HG02798 (cell line): ENCODE data around the gene KTN1.

Experiments used
- ATAC-seq: cut with Tn5 transposase; IDR thresholded peaks from one replicate; pipeline ENCODE4 v1.9.1; 2021; ENCODE audit warnings: mild to moderate bottlenecking; ENCODE audit not compliant: unreplicated experiment, poor library complexity

KTN1 gene

GRCh38 chr14:55665067-55665675 lies 85.2 kb downstream of the KTN1 start:
- ATAC-seq: no peak

- ATAC-seq: no peak
These were observed 87.8 kb downstream of the KTN1 start for GRCh38 chr14:55667801-55668200.

- no peak for ATAC-seq
These were observed 91.6 kb downstream of the KTN1 start for GRCh38 chr14:55671641-55672040.

- no peak for ATAC-seq
These were observed 93.0 kb downstream of the KTN1 start for GRCh38 chr14:55673048-55673447.

- ATAC-seq: no peak
These were observed 101.1 kb downstream of the KTN1 start for GRCh38 chr14:55681096-55681495.

- ATAC-seq: no peak
These were observed 105.1 kb downstream of the KTN1 start for GRCh38 chr14:55684956-55685584.

- no peak for ATAC-seq
These were observed 106.7 kb downstream of the KTN1 start for GRCh38 chr14:55686713-55687112.

- ATAC-seq: no peak
These were observed 108.6 kb downstream of the KTN1 start for GRCh38 chr14:55688566-55688965.

- no peak for ATAC-seq
These were observed 110.2 kb downstream of the KTN1 start for GRCh38 chr14:55689981-55690871.

- ATAC-seq: peak; percentile 53
These were observed 111.7 kb downstream of the KTN1 start for GRCh38 chr14:55691659-55692058.

- no peak for ATAC-seq
These were observed 113.9 kb downstream of the KTN1 start for GRCh38 chr14:55693904-55694303.

GRCh38 chr14:55697414-55697861 lies 117.4 kb downstream of the KTN1 start:
- ATAC-seq: no peak

GRCh38 chr14:55698051-55698450 lies 118.0 kb downstream of the KTN1 start:
- ATAC-seq: no peak

- no peak for ATAC-seq
These were observed 119.4 kb downstream of the KTN1 start for GRCh38 chr14:55699131-55700057.

GRCh38 chr14:55701638-55702037 lies 121.6 kb downstream of the KTN1 start:
- ATAC-seq: peak; percentile 95

- ATAC-seq: no peak
These were observed 122.5 kb downstream of the KTN1 start for GRCh38 chr14:55702511-55702910.

- no peak for ATAC-seq
These were observed 124.6 kb downstream of the KTN1 start for GRCh38 chr14:55704654-55705053.

- no peak for ATAC-seq
These were observed 125.8 kb downstream of the KTN1 start for GRCh38 chr14:55705651-55706364.

- ATAC-seq: no peak
These were observed 126.3 kb downstream of the KTN1 start for GRCh38 chr14:55706365-55706684.

- ATAC-seq: no peak
These were observed 126.9 kb downstream of the KTN1 start for GRCh38 chr14:55706893-55707292.
